Stimulated activated CD4-positive, alpha-beta T cell treated with anti-CD3 and anti-CD28 coated beads, Interleukin-4, amount 100 ng/mL, for 24 hours (primary cell): Measurements from ENCODE around the gene PHKB.

Experiments
- DNase-seq: peaks from one replicate; pipeline ENCODE4 v3.0.0-alpha.2; 2020

The PHKB gene

GRCh38 chr16:47700857-47701587, 239.9 kb downstream of the PHKB start:
- no peak for DNase-seq

- DNase-seq = no peak
Observed at GRCh38 chr16:47705266-47705665, 244.1 kb downstream of the PHKB start.

GRCh38 chr16:47711809-47712208, 250.7 kb downstream of the PHKB start:
- DNase-seq = no peak

- DNase-seq = no peak
Observed at GRCh38 chr16:47712276-47713224, 251.4 kb downstream of the PHKB start.

- no peak for DNase-seq
Observed at GRCh38 chr16:47713225-47713595, 252.1 kb downstream of the PHKB start.

GRCh38 chr16:47715442-47716083, 254.4 kb downstream of the PHKB start:
- no peak for DNase-seq

- no peak for DNase-seq
Observed at GRCh38 chr16:47716571-47716970, 255.4 kb downstream of the PHKB start.

GRCh38 chr16:47719713-47720112, 258.6 kb downstream of the PHKB start:
- no peak for DNase-seq

- DNase-seq = no peak
Observed at GRCh38 chr16:47721006-47721637, 260.0 kb downstream of the PHKB start.

GRCh38 chr16:47722046-47722445, 260.9 kb downstream of the PHKB start:
- DNase-seq = no peak

GRCh38 chr16:47724115-47724785, 263.1 kb downstream of the PHKB start:
- no peak for DNase-seq

- no peak for DNase-seq
Observed at GRCh38 chr16:47725188-47725695, 264.1 kb downstream of the PHKB start.

- no peak for DNase-seq
Observed at GRCh38 chr16:47726031-47726675, 265.0 kb downstream of the PHKB start.

- DNase-seq = no peak
Observed at GRCh38 chr16:47727131-47727530, 266.0 kb downstream of the PHKB start.

- no peak for DNase-seq
Observed at GRCh38 chr16:47728205-47728604, 267.1 kb downstream of the PHKB start.

GRCh38 chr16:47729701-47730100, 268.6 kb downstream of the PHKB start:
- no peak for DNase-seq

- DNase-seq = no peak
Observed at GRCh38 chr16:47731252-47731651, 270.1 kb downstream of the PHKB start.

GRCh38 chr16:47732122-47732521, 271.0 kb downstream of the PHKB start:
- no peak for DNase-seq

- DNase-seq = no peak
Observed at GRCh38 chr16:47732523-47733111, 271.5 kb downstream of the PHKB start.

GRCh38 chr16:47734081-47734857, 273.1 kb downstream of the PHKB start:
- no peak for DNase-seq
